Muscle layer of duodenum (tissue), 2 donors: ENCODE data around the gene MUL1.
A peak's percentile ranks its signal among the peaks of the same experiment; 100 is the strongest.
"Not testable (repeated sequence)": the region's sequence is repeated elsewhere in the genome, so short reads cannot be mapped to it uniquely, and the experiment has no call there.

ENCODE experiments used
- H3K27ac ChIP-seq: one replicate; pipeline ENCODE4 v1.7.0; 2013; ENCODE audit warnings: mild to moderate bottlenecking, low read length
- H3K27me3 ChIP-seq: one replicate; pipeline ENCODE4 v1.7.0; 2013; ENCODE audit warnings: low read depth, mild to moderate bottlenecking, control low read depth, low read length
- H3K36me3 ChIP-seq, 2 donors: one replicate each; pipeline ENCODE4 v1.7.0; 2013; ENCODE audit warnings: low read length in 2 of 2, control low read depth in 1 of 2, mild to moderate bottlenecking in 1 of 2; ENCODE audit not compliant: insufficient read depth in 2 of 2, control insufficient read depth in 1 of 2
- H3K4me1 ChIP-seq, 2 donors: one replicate each; pipeline ENCODE4 v1.7.0; 2013; ENCODE audit warnings: low read length in 2 of 2, mild to moderate bottlenecking in 2 of 2, control low read depth in 1 of 2, moderate library complexity in 1 of 2; ENCODE audit not compliant: insufficient read depth in 2 of 2, control insufficient read depth in 1 of 2
- H3K4me3 ChIP-seq, 2 donors: one replicate each; pipeline ENCODE4 v1.7.0; 2013; ENCODE audit warnings: low read length in 2 of 2, low read depth in 1 of 2, mild to moderate bottlenecking in 1 of 2
- H3K9me3 ChIP-seq, 2 donors: one replicate each; pipeline ENCODE4 v1.7.0; 2013; ENCODE audit warnings: low read length in 2 of 2, control low read depth in 1 of 2, mild to moderate bottlenecking in 1 of 2; ENCODE audit not compliant: control insufficient read depth in 1 of 2
- donor health status: healthy.

The MUL1 gene

DNA sequence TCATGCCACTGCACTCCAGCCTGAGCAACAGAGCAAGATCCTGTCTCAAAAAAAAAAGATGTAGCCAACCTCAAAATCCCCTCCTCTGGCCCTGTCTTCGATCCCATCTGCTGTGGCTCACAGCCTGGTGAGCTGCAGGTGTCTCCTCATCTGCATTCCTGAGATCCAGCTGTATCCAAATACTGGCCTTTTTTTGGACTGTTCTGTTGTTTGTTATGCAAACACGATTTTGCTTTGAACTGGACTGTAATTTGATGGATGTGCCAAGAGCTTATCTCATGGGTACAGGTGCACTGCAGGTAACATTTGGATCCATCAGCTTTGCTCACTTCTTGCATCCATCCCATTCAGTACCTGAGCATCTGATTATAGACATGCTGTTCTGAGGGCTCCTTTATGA lies 30.3 kb upstream of the MUL1 start:
- no peak overlapping the region for H3K27ac ChIP-seq
- no peaks in the 10 kb centered on the region for H3K27me3 ChIP-seq

DNA sequence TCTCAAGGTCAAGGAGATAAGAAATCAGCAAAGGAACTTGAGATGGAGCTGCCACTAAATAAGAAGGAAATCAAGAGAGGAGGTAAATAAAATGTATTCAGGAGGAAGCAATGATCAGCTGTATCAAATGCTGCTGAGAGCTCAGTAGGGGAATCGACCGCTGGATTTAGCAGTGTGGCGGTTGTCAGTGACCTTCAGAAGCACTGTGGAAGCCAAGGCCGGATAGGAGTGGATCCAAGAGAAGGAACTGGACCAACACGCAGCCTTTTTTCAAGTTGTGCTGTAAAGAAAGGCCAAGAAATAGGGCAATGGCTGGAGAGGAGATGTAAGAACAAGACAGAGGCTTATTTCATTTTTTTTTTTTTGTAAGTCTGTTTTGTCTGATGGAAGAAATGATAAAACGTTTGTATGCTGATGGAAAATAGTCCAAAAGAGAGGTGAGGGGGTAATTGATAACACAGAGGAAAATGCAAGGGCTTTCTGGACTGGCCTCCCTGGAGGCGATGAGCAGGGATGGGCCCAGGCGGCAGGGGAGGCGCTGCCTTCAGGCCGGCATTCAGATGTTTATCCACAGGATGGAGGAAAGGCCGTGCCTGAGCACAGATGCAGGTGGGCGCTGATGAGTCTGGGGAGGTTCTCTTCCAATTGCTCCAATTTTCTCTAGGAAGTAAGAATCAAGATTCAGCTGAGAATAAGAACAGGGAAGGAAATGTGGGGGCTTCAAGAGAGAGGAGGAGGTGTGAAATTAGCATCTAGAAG lies 26.9 kb upstream of the MUL1 start:
- Histone ChIP-seq H3K27me3 (peaks cover 7% of the 10 kb centered on the region), H3K4me3 (no peak overlapping the region), H3K9me3 (no peaks in the 10 kb centered on the region)

More for the DNA sequence above, 30.3 kb upstream of the MUL1 start:
- no peak overlapping the region for H3K4me3 ChIP-seq
- no peaks in the 10 kb centered on the region for H3K9me3 ChIP-seq
- no peaks in the 10 kb centered on the region for H3K4me1 ChIP-seq
- no peaks in the 10 kb centered on the region for H3K36me3 ChIP-seq

GRCh38 chr1:20533635-20534034 lies 25.7 kb upstream of the MUL1 start:
- H3K36me3 ChIP-seq, result no peaks in the 10 kb centered on the region
- H3K4me1 ChIP-seq, result no peaks in the 10 kb centered on the region
- no peak overlapping the region for H3K27ac ChIP-seq
- H3K9me3 ChIP-seq, result no peaks in the 10 kb centered on the region
- peaks cover 7% of the 10 kb centered on the region for H3K27me3 ChIP-seq
- no peak overlapping the region for H3K4me3 ChIP-seq

More for the DNA sequence above, 26.9 kb upstream of the MUL1 start:
- no peak overlapping the region for H3K27ac ChIP-seq
- no peaks in the 10 kb centered on the region for H3K4me1 ChIP-seq
- no peaks in the 10 kb centered on the region for H3K36me3 ChIP-seq

GRCh38 chr1:20530901-20531300 lies 22.9 kb upstream of the MUL1 start:
- Histone ChIP-seq H3K9me3 (no peaks in the 10 kb centered on the region), H3K27ac (no peak overlapping the region), H3K4me3 (no peak overlapping the region), H3K27me3 (peaks cover 7% of the 10 kb centered on the region), H3K36me3 (no peaks in the 10 kb centered on the region), H3K4me1 (no peaks in the 10 kb centered on the region)

- no peaks in the 10 kb centered on the region for H3K9me3 ChIP-seq
- H3K27ac ChIP-seq, result no peak overlapping the region
- H3K4me3 ChIP-seq, result no peak overlapping the region
- no peaks in the 10 kb centered on the region for H3K36me3 ChIP-seq
- H3K4me1 ChIP-seq, result no peaks in the 10 kb centered on the region
- H3K27me3 ChIP-seq, result peaks cover 7% of the 10 kb centered on the region
Measured at GRCh38 chr1:20530306-20530705, 22.4 kb upstream of the MUL1 start.

GRCh38 chr1:20528221-20528620 lies 20.3 kb upstream of the MUL1 start:
- peaks cover 7% of the 10 kb centered on the region for H3K27me3 ChIP-seq

DNA sequence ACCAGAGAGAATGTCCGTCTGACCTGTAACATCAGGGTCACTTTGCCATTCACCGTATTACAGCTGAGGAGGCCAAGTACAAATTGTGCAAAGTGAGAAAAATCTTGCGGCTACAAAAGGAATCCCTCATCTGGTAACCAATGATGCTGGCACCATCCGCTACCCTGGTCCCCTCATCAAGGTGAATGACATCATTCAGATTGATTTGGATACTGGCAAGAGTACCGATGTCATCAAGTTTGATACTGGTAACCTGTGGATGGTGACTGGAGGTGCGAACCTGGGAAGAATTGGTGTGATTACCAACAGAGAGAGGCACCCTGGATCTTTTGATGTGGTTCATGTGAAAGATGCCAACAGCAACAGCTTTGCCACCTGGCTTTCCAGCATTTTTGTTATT lies 18.3 kb upstream of the MUL1 start:
- H3K9me3 ChIP-seq, result no peaks in the 10 kb centered on the region
- H3K27me3 ChIP-seq, result peaks cover 7% of the 10 kb centered on the region
- H3K36me3 ChIP-seq, result no peaks in the 10 kb centered on the region
- H3K4me1 ChIP-seq, result peaks cover 0 to 4% of the 10 kb centered on the region in 2 donors
- H3K4me3 ChIP-seq, result no peak overlapping the region
- no peak overlapping the region for H3K27ac ChIP-seq

More at GRCh38 chr1:20528221-20528620, 20.3 kb upstream of the MUL1 start:
- Histone ChIP-seq H3K4me1 (no peaks in the 10 kb centered on the region), H3K36me3 (no peaks in the 10 kb centered on the region), H3K27ac (no peak overlapping the region), H3K9me3 (no peaks in the 10 kb centered on the region), H3K4me3 (no peak overlapping the region)

DNA sequence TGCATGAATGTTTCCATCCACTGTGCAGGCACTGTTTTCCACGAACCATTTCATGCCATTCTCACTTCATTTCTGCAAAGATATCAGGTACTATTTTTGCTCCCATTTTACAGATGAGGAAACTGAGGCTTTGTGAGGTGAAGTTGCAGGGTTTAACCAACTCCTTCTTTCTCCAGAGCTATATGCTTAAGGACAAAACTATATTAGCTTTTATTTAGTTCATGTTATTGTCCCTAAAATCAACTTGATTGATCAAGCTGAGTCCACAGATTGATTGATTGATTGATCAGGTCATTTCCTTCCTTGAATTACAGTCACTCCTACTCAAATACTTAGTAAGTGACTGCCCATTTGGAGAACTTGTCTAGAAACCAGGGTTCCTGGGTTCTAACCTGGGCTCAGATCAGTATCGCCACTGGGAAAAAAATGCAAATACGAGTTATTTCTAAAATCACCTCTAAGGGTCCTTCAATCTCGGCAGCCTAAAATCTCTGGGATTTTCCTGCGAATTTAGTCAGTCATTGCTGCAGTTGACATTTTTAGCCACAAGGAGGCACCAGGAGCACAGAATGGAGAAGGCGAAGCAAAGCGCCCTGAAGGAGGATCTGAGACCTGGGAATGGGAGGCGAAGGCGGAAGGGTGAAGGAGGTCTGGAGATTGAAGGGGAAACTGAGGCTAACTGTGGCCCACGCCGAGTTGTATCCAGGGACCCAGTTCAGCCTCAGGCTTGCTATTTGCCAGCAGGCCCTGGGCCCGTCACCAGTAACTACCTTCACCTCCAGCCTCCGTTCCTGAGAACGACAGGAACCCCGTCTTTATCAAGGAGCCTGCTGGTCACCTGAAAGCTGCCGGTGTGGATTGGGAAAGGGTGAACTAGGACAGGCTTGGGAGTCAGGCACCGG lies 14.3 kb upstream of the MUL1 start:
- Histone ChIP-seq H3K27ac (no peak overlapping the region), H3K4me3 (peak overlapping the region in 1 of 2 donors; percentile 26), H3K27me3 (no peaks in the 10 kb centered on the region), H3K36me3 (no peaks in the 10 kb centered on the region), H3K4me1 (peaks cover 0 to 4% of the 10 kb centered on the region in 2 donors), H3K9me3 (no peaks in the 10 kb centered on the region)

- H3K27me3 ChIP-seq, H3K9me3 ChIP-seq, H3K4me1 ChIP-seq, H3K27ac ChIP-seq, H3K36me3 ChIP-seq, H3K4me3 ChIP-seq: not testable (repeated sequence)
Measured at GRCh38 chr1:20519609-20520262, 11.8 kb upstream of the MUL1 start.

- Histone ChIP-seq H3K4me1 (peaks cover 0 to 13% of the 10 kb centered on the region in 2 donors), H3K4me3 (no peak overlapping the region), H3K27ac (no peak overlapping the region), H3K36me3 (no peaks in the 10 kb centered on the region), H3K27me3 (no peaks in the 10 kb centered on the region), H3K9me3 (no peaks in the 10 kb centered on the region)
Measured at GRCh38 chr1:20511518-20512428, 3.8 kb upstream of the MUL1 start.
